Measurements from ENCODE around the gene AIP.

DNA sequence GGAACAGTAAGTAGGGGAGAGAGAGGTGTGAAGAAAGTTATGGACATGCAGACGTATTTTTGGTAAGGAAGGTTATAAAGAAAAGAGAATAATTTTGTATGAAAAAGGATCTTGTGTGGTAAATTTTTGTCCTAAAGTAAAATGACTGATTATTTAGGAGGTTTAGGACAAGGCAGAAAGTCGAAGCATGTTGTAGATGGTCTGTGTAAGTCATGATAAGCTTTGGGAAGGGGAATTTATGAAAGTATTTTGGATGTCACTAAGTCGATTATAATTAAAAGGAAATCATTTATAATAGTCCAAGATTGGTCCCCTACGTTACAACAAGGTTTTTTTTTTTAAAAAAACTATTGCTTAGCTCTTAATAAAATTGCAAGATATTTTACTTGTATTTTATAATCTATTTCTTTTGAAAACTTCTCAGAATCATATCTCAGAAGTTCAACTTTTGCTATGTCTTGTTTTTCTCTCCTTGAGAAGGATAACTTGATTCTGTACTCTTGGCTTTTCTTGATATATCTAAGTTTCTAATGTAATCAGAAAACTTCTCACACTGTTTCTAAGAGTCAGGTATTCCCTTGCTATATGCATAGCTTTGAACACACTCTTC is 51.3 kb downstream of the AIP start:
- TF ChIP-seq, protein P1, sequence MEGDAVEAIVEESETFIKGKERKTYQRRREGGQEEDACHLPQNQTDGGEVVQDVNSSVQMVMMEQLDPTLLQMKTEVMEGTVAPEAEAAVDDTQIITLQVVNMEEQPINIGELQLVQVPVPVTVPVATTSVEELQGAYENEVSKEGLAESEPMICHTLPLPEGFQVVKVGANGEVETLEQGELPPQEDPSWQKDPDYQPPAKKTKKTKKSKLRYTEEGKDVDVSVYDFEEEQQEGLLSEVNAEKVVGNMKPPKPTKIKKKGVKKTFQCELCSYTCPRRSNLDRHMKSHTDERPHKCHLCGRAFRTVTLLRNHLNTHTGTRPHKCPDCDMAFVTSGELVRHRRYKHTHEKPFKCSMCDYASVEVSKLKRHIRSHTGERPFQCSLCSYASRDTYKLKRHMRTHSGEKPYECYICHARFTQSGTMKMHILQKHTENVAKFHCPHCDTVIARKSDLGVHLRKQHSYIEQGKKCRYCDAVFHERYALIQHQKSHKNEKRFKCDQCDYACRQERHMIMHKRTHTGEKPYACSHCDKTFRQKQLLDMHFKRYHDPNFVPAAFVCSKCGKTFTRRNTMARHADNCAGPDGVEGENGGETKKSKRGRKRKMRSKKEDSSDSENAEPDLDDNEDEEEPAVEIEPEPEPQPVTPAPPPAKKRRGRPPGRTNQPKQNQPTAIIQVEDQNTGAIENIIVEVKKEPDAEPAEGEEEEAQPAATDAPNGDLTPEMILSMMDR (IDR thresholded peaks at IDR 0.05 in 8 of 11, conservative IDR thresholded peaks at IDR 0.05 in 3 of 11), result no peak
- TF ChIP-seq POLR2A (IDR thresholded peaks at IDR 0.05) (no peak), POLR2AphosphoS5 (IDR thresholded peaks at IDR 0.05) (no peak)

Measured in spleen (tissue), 7 donors.